ENCODE measurements around the gene KDSR. TPM values are rescaled to one million over a fixed set of nuclear protein-coding genes. Genes with fewer than 3 reads are reported as not detected.

Gene KDSR
- total RNA-seq, 1 donor from 2014 or later, result 31.1 TPM

DNA sequence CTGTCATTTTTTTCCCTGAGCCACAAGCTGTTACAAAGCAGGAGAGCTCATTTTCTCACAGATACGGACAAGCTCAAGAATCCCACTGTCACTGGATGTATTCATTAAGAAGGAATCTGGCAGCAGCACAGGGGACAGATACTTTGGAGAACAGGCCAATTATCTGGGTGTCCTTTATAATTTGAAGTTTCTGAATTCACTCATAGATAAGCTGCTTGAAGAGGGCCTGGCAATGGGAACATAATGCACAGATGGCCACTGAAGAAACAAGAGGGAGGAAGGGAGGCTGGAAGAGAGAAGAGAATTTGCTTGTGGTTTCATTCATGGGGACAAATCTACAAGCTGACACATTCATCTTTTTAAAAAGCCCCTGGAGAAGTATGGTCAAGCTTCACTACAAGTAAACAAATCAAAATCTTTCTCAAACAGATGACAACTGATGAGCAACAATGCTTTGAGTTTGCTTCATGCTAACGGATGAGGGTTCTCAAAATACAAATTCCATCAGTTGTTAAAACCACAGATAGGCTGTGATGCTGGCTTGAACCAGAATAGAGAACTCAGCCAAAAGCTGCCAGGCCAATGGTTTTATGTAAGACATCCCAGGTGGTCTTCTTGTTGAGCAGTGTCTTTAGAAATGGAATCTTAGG, 59.3 kb downstream of the KDSR start:
- TF ChIP-seq, protein P1, sequence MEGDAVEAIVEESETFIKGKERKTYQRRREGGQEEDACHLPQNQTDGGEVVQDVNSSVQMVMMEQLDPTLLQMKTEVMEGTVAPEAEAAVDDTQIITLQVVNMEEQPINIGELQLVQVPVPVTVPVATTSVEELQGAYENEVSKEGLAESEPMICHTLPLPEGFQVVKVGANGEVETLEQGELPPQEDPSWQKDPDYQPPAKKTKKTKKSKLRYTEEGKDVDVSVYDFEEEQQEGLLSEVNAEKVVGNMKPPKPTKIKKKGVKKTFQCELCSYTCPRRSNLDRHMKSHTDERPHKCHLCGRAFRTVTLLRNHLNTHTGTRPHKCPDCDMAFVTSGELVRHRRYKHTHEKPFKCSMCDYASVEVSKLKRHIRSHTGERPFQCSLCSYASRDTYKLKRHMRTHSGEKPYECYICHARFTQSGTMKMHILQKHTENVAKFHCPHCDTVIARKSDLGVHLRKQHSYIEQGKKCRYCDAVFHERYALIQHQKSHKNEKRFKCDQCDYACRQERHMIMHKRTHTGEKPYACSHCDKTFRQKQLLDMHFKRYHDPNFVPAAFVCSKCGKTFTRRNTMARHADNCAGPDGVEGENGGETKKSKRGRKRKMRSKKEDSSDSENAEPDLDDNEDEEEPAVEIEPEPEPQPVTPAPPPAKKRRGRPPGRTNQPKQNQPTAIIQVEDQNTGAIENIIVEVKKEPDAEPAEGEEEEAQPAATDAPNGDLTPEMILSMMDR (IDR thresholded peaks at IDR 0.05; ENCODE audit: partially characterized antibody, unreplicated experiment), result no peak
- Mint-ChIP-seq H3K9me3 (ENCODE audit: unreplicated experiment) (no peaks in the 10 kb centered on the region), H3K27ac (ENCODE audit: unreplicated experiment) (no peak overlapping the region), H3K4me3 (ENCODE audit: unreplicated experiment) (no peak overlapping the region), H3K36me3 (ENCODE audit: unreplicated experiment) (no peaks in the 10 kb centered on the region), H3K27me3 (ENCODE audit: unreplicated experiment) (peaks cover 1% of the 10 kb centered on the region), H3K4me1 (ENCODE audit: low read depth, unreplicated experiment) (peaks cover 15% of the 10 kb centered on the region)
- no peak for DNase-seq

DNA sequence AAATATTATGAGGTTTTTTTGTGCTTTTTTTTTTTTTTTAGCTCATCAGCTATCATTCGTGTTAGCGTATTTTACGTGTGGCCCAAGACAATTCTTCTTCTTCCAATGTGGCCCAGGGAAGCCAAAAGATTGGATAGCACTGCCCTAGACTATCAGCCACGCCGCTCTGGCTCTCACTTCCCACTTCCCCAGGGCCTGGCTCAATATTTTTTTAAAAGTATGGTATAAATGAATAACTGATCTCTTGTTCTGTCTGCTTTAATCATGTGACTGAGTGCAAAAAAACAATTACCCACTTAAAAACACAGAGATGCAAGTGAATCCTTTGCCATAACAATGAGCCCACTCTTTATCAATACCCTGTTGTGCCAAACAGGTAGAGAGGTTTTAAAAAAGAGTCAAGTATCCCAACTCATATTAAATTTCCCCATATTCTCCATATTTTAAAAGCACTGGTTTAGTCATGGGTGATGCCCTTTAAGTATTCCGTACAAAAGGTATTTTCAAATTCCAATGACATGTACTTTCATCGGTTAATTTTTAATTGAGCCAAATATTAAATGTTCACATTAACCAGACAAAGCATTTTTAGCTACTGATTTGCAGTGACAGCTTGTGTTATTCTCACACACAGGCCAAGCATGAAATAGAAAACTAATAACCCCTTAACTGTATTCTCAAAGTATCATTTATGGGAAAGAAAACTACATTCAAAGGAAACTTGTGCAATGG, 60.0 kb downstream of the KDSR start:
- no peaks in the 10 kb centered on the region for H3K9me3 Mint-ChIP-seq (ENCODE audit: unreplicated experiment)

DNA sequence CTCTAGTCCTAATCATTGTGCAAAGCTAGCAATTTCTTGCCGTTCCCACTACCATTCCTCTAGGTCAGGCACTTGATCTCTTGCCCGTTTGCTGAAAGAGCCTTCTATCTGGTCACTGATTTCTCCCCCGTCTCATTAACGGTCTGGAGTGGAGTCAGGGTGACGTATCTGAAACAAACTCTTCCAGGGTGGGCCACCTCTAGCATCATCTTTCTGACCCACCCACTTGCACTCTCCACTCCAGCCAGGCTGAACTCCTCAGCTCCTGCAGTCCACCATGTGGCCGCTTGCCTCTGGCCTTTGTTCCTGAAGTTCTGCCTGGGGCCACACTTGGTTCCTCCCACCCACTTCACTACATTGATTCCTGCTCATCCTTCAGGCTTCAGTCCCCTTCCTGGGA, 60.8 kb downstream of the KDSR start:
- Mint-ChIP-seq H3K9me3 (ENCODE audit: unreplicated experiment) (no peaks in the 10 kb centered on the region), H3K4me1 (ENCODE audit: low read depth, unreplicated experiment) (peaks cover 15% of the 10 kb centered on the region)
- TF ChIP-seq, protein P1 (IDR thresholded peaks at IDR 0.05; ENCODE audit: partially characterized antibody, unreplicated experiment), result no peak

More for the DNA sequence above, 60.0 kb downstream of the KDSR start:
- Mint-ChIP-seq H3K36me3 (ENCODE audit: unreplicated experiment) (no peaks in the 10 kb centered on the region), H3K27ac (ENCODE audit: unreplicated experiment) (no peak overlapping the region), H3K4me3 (ENCODE audit: unreplicated experiment) (no peak overlapping the region), H3K4me1 (ENCODE audit: low read depth, unreplicated experiment) (peaks cover 15% of the 10 kb centered on the region), H3K27me3 (ENCODE audit: unreplicated experiment) (peaks cover 1% of the 10 kb centered on the region)
- TF ChIP-seq, protein P1 (IDR thresholded peaks at IDR 0.05; ENCODE audit: partially characterized antibody, unreplicated experiment), result no peak
- DNase-seq, result no peak

DNA sequence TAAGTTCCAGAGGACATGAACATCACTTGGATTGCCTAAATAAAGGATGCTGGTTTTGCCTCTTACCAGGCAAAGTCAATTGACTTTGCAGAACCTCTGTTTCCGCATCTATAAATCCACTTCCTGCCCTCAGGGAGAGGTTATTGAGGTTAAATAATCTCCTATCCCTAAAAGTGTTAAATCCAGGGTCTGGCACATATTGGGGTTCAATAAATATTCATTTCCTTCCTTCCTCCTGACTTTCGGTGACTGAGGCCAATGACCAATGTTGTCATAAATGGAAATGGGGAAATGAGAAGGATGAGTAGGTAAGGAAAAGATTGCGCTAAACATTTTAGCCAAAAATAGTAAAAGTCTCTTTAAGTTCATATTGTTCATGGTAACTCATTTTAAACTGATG, 63.5 kb downstream of the KDSR start:
- Mint-ChIP-seq H3K4me3 (ENCODE audit: unreplicated experiment) (no peak overlapping the region), H3K36me3 (ENCODE audit: unreplicated experiment) (no peaks in the 10 kb centered on the region), H3K9me3 (ENCODE audit: unreplicated experiment) (peaks cover 4% of the 10 kb centered on the region), H3K27me3 (ENCODE audit: unreplicated experiment) (peaks cover 2% of the 10 kb centered on the region), H3K27ac (ENCODE audit: unreplicated experiment) (no peak overlapping the region), H3K4me1 (ENCODE audit: low read depth, unreplicated experiment) (peaks cover 32% of the 10 kb centered on the region)
- TF ChIP-seq, protein P1 (IDR thresholded peaks at IDR 0.05; ENCODE audit: partially characterized antibody, unreplicated experiment), result no peak
- DNase-seq, result no peak

More for the DNA sequence above, 60.8 kb downstream of the KDSR start:
- Mint-ChIP-seq H3K4me3 (ENCODE audit: unreplicated experiment) (no peak overlapping the region), H3K36me3 (ENCODE audit: unreplicated experiment) (no peaks in the 10 kb centered on the region), H3K27ac (ENCODE audit: unreplicated experiment) (no peak overlapping the region), H3K27me3 (ENCODE audit: unreplicated experiment) (peaks cover 1% of the 10 kb centered on the region)
- DNase-seq, result no peak
